H1 (cell line): ENCODE results near the gene STAU1.
"Not testable (repeated sequence)": the region's sequence is repeated elsewhere in the genome, so short reads cannot be mapped to it uniquely, and the experiment has no call there.

ENCODE experiments used
- CREB1 ChIP-seq: IDR thresholded peaks from 2 replicates; pipeline ENCODE4 v1.6.1; 2012; ENCODE audit warnings: inconsistent platforms
- CTCF ChIP-seq, 3 experiments: IDR thresholded peaks; 1 replicate in 2 of 3; 2 replicates in 1 of 3; pipeline versions ENCODE4 v1.5.1 to v1.6.1; 2011; ENCODE audit warnings: low read length in 3 of 3, mild to moderate bottlenecking in 3 of 3, inconsistent platforms in 2 of 3, low read depth in 1 of 3, moderate library complexity in 1 of 3; ENCODE audit not compliant: insufficient read depth in 1 of 3; ENCODE audit errors: control extremely low read depth in 1 of 3
- EZH2 ChIP-seq: fragments of 200-600 bp; sonication (generic); IDR thresholded peaks from 2 replicates; pipeline ENCODE4 v1.7.1; 2012; ENCODE audit warnings: low read depth, mild to moderate bottlenecking, moderate library complexity, low read length, inconsistent platforms; ENCODE audit not compliant: severe bottlenecking
- MAFK ChIP-seq: IDR thresholded peaks from 2 replicates; pipeline ENCODE4 v1.6.1; 2012; ENCODE audit warnings: low read depth, mild to moderate bottlenecking, improper control_type of control experiment, low read length
- POLR2A ChIP-seq, 2 experiments: IDR thresholded peaks; 1 replicate in 1 of 2; 2 replicates in 1 of 2; pipeline ENCODE4 v1.6.1; 2011; ENCODE audit warnings: low read depth in 2 of 2, low read length in 2 of 2, mild to moderate bottlenecking in 2 of 2; ENCODE audit errors: control extremely low read depth in 1 of 2
- POLR2AphosphoS5 ChIP-seq: IDR thresholded peaks from 2 replicates; pipeline ENCODE4 v1.6.1; 2011; ENCODE audit warnings: low read depth, low read length
- RAD21 ChIP-seq, 2 experiments: IDR thresholded peaks in 1 of 2; conservative IDR thresholded peaks in 1 of 2; 2 replicates each; pipeline ENCODE4 v1.6.1; 2011; ENCODE audit warnings: low read depth in 2 of 2, low read length in 2 of 2, improper control_type of control experiment in 1 of 2, inconsistent platforms in 1 of 2, mild to moderate bottlenecking in 1 of 2, moderate library complexity in 1 of 2
- RFX5 ChIP-seq: IDR thresholded peaks from 2 replicates; pipeline ENCODE4 v1.6.1; 2011; ENCODE audit warnings: low read depth, low read length, improper control_type of control experiment, borderline replicate concordance
- YY1 ChIP-seq: IDR thresholded peaks from 2 replicates; pipeline ENCODE4 v1.6.1; 2011; ENCODE audit warnings: low read depth, mild to moderate bottlenecking, low read length
- TF ChIP-seq, protein P1 (sequence below): IDR thresholded peaks from 2 replicates; pipeline ENCODE4 v1.6.1; 2012; ENCODE audit warnings: inconsistent platforms

- 0 out of 3 replicates have a peak, but pooled peaks of 1 of the 2 experiments have one; percentile 6 for TF ChIP-seq POLR2A (IDR thresholded peaks at IDR 0.05; ENCODE audit: control extremely low read depth in 1 of 2, low read depth in 2 of 2, low read length in 2 of 2)
- TF ChIP-seq, protein P1, sequence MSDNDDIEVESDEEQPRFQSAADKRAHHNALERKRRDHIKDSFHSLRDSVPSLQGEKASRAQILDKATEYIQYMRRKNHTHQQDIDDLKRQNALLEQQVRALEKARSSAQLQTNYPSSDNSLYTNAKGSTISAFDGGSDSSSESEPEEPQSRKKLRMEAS: not testable (repeated sequence)
- TF ChIP-seq CTCF (IDR thresholded peaks at IDR 0.05; ENCODE audit: control extremely low read depth in 1 of 3, insufficient read depth in 1 of 3, low read depth in 1 of 3, low read length in 3 of 3); CREB1; MAFK; RFX5; RAD21 (IDR thresholded peaks at IDR 0.05 in 1 of 2, conservative IDR thresholded peaks at IDR 0.05 in 1 of 2; ENCODE audit: low read depth in 2 of 2, low read length in 2 of 2); EZH2; YY1; POLR2AphosphoS5: not testable (repeated sequence)
These were observed 87.8 kb downstream of the STAU1 start for GRCh38 chr20:49100292-49100691.
